GM21528 (cell line): ENCODE results near the gene MPHOSPH8.

Experiments
- ATAC-seq: cut with Tn5 transposase; IDR thresholded peaks from one replicate; pipeline ENCODE4 v1.9.1; 2021; ENCODE audit warnings: mild to moderate bottlenecking, moderate library complexity; ENCODE audit not compliant: unreplicated experiment, low FRiP score

MPHOSPH8 gene

DNA sequence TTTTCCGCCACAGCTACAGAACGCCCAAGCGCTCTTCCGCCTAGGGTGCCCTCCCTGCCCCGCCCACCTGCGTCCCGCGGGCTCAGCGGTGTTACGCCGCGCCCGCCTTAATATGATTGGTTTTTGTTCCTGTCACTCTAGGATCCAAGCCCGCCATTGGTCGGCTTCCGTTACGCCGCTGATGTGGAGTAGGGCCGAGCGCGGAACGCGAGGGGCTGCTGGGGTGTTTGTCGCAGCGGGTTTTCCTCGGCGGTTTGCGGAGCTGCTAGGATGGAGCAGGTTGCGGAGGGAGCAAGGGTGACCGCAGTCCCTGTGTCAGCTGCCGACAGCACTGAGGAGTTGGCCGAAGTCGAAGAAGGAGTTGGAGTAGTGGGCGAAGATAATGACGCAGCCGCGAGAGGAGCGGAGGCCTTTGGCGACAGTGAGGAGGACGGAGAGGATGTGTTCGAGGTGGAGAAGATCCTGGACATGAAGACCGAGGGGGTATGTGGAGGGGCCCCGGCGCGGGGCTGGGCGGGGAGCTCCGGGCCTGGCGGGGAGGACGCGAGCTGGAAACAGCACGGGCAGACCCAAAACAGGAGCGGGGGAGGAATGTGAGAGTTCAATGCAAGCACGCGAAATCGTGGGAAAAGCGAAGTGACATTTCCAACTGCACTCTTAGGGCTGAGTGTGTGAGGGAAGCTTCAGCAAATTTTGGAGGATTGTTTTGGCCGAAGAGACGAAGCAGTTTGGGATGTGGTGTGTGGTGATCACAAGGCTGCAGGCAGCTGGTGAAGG, at the start of gene MPHOSPH8:
Gene MPHOSPH8 (plus strand): TSS at position 181 of the 777 bp plus-strand sequence. CDS start 90 bp downstream, at position 271.
- peak; percentile 98 for ATAC-seq

DNA sequence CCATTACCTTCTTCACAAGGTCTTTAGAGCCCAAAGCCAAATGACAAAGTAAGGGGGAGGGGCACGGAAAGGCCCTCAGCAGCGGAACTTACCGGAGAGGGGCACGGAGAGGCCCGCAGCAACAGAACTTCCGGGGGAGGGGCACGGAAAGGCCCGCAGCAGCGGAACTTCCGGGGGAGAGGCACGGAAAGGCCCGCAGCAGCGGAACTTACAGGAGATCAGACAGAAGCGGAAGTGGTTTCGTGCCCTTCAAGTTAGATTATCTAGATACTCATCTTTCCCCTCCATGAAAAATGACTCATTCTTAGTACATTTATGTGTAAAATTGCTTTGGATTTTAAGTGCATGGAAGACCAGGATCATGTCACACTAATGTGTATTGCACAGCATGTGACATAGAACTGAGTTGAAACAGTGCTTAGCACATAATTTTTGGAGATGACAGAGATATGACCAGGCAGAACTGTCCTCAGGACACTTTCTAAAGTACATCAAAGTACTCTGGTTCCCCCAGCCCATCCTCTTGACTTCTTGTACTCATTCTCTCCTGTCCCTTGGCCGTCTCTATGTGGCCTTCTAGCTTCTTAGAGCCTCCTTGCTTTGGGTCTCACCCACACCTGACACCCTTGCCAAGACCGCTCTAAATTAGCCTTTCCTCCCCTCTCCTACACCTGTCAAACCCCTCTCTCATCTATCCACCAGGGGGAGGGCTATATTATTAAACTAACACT, 46.4 kb upstream of the MPHOSPH8 start:
- ATAC-seq = peak; percentile 85

DNA sequence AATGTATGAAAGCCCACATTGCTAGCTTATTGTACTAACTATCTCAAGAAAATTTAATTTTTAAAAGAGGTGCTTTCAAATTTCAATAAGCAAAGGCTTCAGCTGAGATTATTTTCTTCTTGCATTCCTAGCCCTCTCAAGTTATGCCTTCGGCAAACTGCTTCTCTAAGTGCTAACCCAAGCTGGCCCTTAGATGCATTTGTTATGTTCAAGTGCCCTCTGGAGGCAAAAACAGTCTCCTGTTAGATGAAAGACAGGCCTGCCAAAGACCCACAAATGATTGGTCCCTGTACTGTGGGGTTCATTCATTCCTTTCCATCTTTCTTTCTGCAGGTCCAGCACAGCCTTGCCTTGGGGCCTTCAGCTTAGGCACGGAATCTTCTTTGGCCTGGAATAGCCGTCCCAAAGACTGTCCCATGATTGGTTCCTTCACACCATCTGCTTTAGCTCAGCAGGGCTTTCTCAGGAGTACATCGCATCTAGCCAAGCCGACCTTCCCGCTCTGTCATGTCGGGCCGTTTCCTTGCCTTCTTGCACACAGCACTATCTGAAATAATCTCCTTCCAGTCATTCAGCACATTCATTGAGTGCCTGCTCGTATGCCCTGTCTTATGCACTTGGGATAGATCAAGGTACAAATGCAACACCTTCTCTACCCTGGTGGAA, 45.7 kb upstream of the MPHOSPH8 start:
- peak; percentile 80 for ATAC-seq

GRCh38 chr13:19589312-19589711, 44.1 kb upstream of the MPHOSPH8 start:
- ATAC-seq = no peak

DNA sequence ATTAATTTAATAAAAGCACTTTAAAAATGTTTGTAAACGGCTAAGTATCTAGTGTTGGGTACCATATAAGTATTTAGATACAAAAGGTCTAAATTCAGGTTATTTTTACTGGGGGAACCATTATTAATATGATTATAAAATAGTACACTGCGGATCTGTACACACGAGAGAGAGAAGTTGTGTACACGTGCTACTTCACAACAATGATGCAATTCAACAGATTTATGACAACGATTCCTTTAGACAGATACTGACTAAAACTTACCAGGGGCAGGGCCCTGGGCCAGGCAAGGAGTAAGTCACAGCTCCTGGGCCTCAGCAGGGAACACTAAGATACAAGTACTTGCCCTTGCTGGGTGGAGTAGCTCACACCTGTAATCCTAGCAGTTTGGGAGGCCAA, 43.0 kb upstream of the MPHOSPH8 start:
- no peak for ATAC-seq

GRCh38 chr13:19591864-19592263, 41.6 kb upstream of the MPHOSPH8 start:
- ATAC-seq = no peak

DNA sequence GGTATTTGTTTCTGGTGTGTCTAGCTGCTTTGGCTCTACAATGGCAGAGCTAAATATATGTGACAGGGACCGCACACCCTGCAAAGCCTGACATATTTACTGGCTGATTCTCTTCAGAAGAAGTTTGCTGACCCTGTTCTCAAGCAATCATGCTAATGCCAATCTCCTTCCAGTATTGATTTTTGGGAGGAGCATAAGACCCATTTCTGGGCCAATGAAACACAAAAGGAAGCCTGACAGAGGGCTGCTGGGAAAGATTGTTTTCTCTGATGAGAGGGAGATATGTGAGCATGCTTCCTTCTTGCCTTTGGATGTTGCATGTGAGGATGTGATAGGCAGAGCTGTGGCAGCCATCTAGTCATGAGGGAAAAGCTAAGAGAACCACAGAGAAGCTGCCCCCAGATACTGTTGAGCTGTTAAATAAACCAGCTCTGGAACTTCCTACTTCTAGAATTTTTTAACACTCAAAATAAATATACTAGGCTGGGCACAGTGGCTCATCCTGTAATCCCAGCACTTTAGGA, 40.7 kb upstream of the MPHOSPH8 start:
- no peak for ATAC-seq

DNA sequence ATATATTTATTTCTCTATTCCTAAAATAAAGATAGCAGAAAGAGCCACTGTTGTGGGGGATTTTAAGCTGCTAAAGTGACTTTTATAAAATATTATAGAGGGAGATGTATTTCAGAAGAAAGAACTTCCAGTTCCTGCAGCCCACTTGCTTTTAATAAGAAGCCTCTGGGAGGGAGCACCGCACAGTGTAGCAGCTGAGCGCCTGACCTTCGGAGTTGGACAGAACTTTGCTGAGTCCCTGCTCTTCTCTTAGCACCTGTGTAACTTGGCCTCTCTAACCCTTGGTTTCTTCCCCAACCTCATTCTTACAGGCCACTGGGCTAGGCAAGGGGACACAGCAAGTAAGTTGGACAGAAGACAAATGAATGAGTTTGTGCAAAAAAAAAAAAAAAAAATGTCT, 37.4 kb upstream of the MPHOSPH8 start:
- ATAC-seq = no peak

DNA sequence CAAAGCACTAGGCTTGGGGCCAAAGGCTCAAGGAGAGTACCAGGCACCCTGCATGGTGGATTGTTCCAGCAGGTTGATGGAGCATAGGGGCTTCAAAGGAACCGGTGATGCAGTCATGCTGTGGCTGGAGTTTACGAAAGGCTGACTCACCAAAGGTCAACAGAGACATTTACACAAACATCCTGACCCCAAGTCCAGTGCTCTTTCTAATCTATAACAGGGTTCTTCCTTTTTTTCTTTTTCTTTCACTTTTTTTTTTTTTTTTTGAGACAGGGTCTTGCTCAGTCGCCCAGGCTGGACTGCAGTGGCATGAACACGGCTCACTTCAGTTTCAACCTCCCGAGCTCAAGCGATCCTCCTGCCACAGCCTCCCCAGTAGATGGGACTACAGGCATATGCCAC, 36.5 kb upstream of the MPHOSPH8 start:
- no peak for ATAC-seq

DNA sequence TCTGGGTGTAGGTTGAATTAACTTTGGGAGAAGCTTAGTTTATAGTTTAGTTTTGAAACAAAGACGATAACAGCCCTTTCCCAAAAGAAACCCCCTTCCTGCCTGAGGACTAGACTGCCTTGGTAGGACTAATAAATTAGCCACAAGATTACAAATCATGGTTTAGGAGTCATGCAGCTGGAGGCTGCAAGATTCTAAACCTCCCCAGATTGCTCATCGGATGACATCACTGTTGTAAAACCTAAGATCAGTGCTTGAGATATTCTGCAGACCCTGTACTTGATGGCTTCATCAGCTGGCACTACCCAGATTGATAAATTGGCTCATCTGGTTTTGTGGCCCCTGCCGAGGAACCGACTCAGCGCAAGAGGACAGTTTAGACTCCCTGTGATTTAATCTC, 35.9 kb upstream of the MPHOSPH8 start:
- ATAC-seq = no peak

DNA sequence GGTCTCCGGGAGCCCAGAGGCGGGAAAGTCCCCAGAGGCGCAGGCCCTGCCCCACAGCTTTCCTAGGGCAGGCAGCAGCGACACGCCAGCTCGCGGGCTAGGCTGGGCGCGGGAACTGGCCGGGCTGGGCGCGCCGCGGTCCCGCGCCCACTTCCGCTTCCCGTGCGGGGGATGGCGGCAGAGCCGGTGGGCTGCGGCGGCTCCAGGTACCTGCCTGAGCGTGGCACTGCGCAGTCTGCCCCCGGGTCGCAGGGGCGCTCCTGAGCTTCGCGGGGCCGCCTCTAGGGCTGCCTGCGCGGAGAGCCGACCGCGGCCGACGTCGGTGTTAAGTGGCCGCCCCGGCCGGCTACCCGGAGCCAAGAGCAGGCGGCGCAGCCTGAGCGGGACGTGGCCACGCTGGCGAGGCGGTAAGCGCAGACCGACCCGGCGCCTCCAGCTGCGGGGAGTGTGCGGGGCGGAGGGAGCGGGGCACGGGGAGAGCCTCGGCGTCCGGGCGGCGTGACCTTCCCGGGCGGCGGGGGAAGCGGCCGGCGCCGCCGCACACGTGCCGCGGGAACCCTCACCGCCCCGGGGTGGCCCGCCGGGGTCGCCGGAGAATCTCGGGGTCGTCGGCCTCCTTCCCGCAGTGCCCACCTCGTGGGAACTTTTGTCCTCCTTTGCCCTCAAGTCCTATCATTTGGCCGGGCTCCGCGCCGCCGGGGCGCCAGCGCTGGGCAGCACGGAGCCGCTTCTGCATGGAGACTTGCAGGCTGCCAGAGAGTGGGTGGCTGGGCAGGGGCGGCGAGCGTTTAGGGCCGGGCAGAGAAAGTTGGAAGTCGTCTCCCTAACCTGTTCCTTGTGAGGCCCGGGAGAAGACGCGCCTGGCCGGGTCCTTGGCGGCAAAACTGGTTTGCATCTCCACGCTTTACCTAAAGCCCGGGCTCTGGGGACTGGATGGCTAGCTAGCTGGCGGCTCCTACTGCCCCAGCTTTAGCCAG, 31.4 kb upstream of the MPHOSPH8 start:
- ATAC-seq = peak; percentile 78

DNA sequence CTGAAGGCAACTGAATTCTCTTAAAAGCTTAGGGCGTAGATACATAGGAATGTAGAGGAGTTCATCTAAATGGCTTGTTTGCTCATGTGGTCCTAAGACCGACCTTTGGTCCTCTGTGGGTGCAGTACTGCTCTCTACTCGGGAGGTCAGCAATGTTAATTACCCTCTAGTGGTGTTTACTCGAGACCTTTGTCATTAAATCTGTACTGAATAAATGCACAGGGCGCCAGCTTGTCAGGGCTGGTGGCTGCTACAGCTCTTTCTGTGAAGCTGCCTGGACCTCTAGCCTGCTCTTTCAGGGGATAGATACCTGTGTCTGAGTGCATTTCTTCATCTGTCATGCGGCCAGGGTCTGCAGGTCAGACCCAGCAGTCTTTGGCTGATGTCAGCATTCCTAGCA, 29.2 kb upstream of the MPHOSPH8 start:
- ATAC-seq = no peak

- ATAC-seq = no peak
These were observed 28.1 kb upstream of the MPHOSPH8 start for GRCh38 chr13:19605161-19605955.

- no peak for ATAC-seq
These were observed 27.3 kb upstream of the MPHOSPH8 start for GRCh38 chr13:19606152-19606551.

- ATAC-seq = no peak
These were observed 26.7 kb upstream of the MPHOSPH8 start for GRCh38 chr13:19606737-19607136.

DNA sequence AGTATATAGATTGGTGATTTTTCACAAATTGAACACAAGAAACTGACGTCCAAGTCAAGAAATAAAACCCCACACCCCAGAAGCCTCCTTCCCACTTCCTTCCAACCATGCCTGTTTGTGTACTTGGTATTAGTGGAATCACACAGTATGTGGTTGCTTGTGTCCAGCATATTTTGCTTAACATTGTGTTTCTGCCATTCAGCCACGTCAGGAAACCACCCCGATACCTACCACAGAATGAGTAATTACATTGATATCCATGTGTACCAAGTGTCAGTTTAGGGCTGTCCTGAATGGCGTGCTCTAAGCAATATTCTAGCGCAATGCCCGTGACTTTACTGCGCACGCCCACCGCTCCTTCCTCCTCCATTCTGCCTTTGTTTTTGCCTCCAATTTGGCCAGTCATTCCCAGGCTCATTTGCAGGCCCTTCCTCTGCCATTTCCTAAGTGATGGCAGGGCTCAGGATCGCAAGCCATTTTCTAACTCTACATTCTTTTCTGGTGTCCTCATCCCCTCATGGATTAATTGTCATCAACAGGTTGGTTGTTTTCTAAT, 25.9 kb upstream of the MPHOSPH8 start:
- no peak for ATAC-seq

DNA sequence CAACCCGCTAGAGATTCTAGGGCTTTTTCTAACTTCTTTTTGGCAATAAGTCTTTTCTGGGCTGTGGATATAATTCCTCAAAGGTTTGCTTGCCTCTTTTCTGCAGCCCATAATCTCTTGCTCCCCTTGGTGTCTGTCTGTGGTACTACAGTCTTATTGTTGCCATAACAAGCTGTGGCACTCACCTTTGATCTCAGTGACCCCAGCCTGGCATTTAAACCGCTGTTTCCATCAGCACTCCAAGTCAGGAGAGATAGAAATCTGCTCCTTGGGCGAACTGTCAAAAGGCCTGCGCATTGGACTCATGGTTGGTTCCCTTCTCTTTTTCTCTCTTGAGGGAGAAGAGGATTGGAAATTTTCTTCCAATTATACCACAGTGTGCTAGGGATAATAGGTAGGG, 14.5 kb upstream of the MPHOSPH8 start:
- no peak for ATAC-seq

DNA sequence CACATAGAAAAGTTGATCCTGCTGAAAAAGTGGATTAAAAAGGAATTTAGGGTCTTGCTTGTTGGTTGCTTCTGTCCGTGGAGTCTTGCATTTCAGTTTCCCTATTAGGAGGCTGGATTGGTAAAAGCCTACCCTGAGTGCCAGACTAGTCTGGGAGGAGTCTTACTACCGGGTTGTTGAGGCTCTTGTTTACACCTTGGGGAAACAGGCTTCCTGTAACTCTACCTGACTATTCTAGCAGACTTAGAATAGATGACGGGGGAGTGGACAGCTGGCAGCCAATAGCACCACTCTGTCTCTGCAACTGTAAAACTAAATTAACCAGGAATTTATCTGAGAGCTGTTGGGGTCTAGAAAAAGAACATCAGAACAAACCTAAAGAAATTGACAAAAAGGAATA, 11.3 kb upstream of the MPHOSPH8 start:
- ATAC-seq = no peak

GRCh38 chr13:19624265-19624664, 9.2 kb upstream of the MPHOSPH8 start:
- ATAC-seq = no peak
